COLO668 (cell line): Measurements from ENCODE around the gene RNF223.

Source experiments
- DNase-seq: peaks from one replicate; lab custom pipeline; 2025; ENCODE audit not compliant: unreplicated experiment; lab: John Stamatoyannopoulos, UW

Gene RNF223

DNA sequence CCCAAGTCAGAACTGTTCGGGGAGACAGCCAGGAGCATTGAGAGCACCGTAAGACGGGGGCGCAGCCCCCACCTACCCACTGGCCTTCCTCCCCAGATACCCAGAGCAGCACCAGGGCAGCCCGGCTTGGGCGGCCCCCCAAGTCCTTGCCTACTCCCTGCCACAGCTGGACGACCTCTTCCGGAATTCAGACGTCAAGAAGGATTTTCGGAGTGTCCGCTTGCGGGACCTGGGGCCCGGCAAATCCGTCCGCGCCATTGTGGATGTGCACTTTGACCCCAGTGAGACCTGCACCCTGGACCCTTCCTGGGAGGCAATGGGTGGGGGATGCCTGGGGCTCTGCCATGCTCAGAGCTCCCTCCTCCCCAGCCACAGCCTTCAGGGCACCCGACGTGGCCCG, 26.7 kb downstream of the RNF223 start:
- DNase-seq: no peak

DNA sequence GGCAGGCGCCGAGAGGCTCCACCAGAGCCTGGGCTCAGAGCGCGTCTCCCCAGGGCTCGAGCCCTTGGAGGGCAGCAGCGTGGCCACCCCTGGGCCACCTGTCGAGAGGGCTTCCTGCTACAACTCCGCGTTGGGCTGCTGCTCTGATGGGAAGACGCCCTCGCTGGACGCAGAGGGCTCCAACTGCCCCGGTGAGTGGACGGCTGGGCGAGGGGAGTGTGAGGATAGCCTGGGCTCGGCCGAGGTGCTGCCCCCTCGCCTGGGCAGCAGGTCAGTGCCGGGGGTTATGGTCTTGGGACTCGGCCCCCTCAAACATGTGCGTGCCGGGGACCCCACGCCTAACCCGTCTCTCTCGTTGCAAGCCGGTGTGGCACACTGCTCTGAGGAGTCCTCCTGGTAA, 27.3 kb downstream of the RNF223 start:
- DNase-seq: no peak

DNA sequence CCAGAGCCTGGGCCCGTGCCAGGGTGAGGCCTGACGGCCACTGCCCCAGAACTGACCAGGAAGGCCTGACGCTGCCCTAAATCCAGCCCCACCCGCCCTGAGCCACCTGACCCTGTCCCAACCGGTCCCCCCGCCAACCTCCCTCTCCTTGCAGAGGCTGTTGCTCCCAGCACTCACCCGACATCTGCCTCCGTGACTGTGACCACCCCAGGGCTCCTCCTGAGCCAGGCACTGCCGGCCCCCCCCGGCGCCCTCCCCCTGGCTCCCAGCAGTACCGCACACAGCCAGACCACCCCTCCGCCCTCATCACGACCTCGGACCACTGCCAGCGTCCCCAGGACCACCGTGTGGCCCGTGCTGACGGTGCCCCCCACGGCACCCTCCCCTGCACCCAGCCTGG, 27.9 kb downstream of the RNF223 start:
- no peak for DNase-seq

DNA sequence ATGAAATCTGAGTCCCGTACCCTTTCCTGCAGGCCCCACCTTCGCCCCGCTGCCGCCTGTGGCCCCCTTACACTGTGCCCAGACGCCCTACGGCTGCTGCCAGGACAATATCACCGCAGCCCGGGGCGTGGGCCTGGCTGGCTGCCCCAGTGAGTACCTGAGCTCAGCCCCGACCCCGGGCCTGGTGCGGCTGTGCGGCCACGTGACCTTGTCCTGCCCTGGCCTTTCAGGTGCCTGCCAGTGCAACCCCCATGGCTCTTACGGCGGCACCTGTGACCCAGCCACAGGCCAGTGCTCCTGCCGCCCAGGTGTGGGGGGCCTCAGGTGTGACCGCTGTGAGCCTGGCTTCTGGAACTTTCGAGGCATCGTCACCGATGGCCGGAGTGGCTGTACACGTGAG, 29.0 kb downstream of the RNF223 start:
- no peak for DNase-seq

DNA sequence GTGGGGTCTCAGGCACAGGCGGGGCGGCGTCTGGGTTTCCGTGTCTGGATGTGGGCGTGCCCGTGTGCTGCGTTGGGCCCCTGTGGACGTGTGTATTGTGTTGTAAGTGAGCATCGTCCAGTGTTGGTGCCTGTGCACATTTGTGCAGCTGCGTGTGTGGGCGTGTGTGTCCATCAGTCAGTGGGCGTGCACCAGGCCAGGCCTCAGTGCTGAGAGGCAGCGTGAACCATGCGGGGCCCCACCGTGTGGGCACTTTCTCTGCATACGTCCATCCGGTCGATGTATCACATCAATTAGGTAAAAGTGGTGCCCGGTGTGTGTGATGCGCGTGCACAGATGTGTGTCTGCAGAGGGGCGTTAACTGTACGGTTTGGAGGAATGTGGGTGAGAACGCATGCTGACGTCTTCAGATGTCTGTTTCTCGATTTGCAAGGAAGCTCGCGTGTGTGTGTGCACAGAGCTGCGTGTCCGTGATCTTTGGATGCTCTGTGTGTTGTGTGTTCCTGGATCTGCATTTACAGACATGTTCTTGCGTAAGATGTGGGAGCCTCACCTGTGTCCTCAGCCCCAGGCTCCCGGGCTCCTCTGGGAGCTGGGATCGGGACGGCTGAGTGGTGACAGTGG, 29.5 kb downstream of the RNF223 start:
- DNase-seq: no peak

DNA sequence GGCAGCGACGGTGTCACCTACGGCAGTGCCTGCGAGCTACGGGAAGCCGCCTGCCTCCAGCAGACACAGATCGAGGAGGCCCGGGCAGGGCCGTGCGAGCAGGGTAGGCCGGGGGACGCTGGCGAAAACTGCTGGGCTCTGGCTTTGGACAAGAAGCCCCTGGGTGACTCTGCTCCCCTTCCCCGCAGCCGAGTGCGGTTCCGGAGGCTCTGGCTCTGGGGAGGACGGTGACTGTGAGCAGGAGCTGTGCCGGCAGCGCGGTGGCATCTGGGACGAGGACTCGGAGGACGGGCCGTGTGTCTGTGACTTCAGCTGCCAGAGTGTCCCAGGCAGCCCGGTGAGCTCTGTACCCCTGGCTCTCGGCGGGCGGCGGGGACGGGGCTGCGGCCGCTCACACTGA, 30.2 kb downstream of the RNF223 start:
- no peak for DNase-seq

DNA sequence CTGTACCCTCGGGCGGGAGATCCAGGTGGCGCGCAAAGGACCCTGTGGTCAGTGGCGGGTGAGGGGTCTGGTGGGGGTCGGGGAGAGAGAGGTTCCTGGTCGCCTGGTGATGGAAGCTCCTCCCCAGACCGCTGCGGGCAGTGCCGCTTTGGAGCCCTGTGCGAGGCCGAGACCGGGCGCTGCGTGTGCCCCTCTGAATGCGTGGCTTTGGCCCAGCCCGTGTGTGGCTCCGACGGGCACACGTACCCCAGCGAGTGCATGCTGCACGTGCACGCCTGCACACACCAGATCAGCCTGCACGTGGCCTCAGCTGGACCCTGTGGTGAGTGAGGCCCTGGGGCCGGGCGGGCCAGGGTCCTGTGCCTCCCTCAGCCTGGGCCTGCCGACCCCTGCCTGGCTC, 30.7 kb downstream of the RNF223 start:
- DNase-seq: no peak

DNA sequence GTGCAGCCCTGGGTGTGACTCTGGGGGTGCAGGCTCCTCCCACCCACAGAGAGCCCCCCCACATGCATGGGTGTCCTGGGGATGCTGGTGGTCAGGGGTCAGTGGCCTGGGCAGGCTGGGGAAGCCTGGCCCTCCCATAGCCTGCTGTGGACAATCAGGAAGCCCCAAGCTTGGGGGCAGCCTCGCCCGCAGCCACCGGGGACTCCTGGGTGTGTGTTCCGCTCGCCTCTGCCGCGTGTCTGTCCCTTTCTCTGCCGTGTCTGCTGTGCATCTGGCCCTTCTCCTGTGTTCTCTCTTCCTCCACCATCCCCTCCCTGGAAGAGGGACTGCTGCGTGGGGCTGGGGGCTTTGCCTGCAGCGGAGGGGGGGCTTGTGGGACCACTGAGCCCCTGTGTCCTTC, 31.3 kb downstream of the RNF223 start:
- no peak for DNase-seq

DNA sequence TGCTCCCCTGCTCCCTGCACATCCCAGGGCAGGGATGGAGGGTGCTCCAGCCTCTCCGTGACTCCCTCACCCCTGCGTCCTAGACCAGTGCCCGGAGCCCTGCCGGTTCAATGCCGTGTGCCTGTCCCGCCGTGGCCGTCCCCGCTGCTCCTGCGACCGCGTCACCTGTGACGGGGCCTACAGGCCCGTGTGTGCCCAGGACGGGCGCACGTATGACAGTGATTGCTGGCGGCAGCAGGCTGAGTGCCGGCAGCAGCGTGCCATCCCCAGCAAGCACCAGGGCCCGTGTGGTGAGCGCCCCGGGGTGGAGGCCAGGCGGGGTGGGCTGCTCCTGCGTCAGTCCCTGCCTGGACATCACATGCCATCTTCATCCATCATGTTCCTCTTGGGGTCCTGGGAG, 32.2 kb downstream of the RNF223 start:
- no peak for DNase-seq

DNA sequence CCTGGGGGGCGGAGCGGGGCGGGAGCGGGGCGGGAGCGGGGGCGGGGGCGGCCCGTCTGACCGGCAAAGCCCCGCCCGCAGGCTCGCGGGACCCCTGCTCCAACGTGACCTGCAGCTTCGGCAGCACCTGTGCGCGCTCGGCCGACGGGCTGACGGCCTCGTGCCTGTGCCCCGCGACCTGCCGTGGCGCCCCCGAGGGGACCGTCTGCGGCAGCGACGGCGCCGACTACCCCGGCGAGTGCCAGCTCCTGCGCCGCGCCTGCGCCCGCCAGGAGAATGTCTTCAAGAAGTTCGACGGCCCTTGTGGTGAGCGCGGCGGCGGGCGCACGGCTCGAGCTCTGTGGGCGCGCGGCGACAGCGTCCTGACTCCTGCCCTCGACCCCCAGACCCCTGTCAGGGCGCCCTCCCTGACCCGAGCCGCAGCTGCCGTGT, 33.0 kb downstream of the RNF223 start:
- no peak for DNase-seq

DNA sequence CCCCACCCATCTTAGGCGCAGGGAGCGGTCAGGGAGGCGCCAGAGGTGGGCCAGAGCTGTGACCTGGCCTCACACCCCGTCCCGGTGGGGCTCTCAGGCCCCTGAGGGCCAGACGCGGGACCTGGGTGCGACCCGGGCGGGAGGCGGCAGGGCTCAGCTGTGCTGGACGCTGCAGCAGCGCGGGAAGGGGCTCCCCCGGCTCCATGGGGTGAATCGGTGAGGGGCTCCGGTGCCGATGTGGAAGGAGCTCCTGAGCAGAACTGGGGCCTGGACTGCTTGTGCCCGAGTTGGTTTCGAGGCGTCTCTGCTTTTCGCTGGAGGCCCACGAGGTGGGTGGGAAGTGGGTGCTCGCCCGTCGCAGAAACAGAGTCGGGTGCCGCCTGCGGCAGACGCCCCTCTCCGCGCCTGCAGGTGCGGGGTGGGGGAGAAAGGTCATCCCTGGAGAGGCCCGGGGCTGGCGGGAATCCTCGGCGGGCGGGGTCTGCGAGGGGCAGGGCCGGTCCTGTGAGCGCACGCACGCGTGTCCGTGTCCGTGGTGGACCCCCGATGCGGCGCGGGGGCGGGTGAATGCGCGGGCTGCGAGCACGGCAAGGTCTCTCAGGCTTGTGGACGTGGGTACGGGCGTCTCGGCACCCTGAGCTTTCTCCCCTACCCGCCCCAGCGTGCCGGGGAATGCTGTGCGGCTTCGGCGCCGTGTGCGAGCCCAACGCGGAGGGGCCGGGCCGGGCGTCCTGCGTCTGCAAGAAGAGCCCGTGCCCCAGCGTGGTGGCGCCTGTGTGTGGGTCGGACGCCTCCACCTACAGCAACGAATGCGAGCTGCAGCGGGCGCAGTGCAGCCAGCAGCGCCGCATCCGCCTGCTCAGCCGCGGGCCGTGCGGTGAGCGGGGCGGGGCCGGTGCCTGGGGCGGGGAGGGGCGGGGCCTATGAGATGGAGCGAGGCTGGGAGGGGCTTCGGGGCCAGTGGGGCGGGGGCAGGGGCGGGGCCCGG, 33.8 kb downstream of the RNF223 start:
- peak; percentile 80 for DNase-seq

DNA sequence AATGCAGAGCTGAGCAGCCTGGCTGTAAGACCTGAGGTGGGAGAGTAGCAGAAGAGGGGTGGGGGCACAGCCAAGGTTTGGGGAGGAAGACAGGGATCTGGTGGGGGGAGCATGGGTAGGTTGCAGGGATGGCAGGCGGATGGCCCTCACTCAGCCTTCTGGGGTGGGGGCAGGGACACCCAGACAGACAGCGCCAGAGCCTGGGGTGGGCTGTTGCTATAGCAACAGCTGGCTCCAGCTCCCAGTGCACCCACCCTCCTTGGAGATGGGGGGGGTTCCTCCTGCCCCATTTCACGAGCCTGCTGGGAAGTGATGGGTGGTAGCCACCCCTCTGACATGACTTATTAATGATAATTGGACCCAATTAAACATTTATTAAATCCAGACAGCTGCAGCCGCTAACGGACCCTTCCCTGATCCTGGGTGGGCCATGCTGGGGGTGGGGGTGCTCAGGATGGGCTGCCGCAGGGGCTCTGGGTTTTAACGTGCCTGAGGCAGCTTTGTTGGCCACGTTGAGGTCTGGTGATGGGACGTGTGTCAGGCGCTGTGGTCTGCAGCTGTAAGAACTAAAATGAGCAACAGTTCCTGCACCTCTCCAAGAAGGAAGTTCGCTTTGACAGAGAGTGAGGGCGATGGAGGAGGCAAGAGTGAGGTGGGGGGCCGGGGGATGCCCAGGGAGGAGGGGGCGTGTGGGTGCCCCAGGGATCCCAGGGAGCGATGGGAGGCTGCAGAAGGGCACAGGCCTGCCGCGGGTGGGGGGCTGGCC, 34.8 kb downstream of the RNF223 start:
- DNase-seq: no peak

DNA sequence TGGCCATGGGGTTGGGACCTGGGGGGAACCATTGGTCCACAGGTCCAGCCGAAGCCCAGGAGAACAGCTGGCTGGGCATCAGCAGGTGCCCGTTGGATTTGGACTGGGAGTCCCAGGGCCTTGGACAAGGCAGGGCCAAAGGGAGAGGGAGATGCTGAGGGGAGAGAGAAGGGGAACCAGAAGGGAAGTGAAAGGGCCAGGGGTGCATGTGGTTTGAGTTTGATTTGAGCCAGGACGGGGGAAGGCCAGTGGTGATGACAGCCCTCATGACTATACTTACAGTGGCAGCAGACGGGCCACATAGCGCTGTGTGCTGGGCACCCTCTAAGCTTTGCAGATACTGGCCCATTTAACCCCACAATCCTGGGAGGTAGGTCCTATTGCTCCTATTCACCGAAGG, 35.4 kb downstream of the RNF223 start:
- no peak for DNase-seq

DNA sequence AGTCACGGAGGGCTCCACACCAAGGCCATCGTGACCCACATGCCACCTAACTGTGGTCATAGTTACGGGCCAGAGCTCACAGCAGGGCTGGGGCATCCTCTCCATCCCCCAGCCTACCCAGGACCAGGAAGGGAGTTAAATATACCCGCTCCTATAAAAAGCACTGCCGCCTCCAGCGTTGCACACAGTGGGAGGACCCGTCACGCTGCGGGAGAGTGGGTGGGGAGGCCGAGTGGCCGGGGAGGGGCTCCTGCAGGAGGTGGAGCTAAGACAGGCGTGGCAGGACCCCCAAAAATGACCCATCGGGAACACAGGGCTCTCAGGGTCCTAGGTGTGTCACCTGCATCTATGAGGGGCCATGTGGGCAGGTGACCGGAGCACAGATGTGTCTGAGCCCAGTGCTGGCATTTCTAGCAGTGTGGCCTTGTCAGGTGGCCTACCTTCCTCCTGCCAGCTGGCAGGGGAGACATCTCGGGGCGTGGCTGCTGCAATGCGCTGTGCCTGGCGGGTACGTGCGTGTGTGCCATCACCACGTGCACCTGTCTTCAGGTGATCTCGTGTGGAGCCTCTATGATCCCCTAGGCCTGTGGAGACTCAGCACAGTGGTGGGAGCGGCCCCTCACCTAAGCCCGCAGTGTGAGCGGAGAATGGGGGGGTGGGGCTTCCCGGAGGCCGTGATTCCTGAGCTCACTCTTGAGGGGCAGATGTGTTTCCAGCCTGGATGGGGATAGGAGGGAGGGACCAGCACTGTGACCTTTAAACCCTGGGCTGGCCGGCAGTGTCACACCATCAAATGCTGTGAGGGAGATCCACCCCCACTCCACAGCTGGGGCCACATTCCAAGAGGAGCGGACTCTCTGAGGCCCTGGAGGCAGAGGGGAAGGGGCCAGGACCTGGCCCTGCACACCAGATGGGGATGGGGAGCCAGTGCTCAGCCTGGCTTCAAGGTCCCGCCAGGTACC, 36.5 kb downstream of the RNF223 start:
- peak; percentile 70 for DNase-seq

DNA sequence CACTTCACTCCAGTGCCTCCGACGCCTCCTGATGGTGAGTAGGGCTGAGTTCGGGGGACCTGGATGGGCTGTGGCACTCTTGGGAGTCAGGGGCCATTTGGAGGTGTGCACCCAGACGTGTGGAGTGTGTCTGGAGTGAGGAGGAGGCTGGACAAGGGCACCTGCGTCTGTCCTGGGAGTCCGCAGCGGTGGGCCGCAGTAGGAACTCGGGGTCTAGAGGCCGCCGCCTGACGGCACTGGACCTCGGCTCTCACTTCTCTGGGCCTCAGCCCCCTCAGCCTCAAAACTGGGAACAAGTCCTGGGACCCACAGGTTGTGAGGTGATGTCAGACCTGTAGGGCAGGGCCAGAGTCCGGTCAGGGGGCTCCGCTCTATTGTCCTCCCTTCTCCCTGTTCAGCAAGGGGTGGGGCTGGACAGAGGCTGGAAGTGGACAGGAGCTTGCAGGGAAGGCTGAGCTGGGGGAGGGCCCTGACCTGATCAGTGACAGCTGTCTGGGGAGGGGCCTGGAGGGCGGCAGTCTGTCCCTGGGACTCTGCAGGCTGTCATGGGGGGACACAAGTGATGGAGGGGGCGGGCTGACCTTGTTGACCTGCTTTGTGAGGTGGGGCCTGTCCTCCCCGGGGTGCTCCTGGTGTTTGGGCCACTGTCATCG, 38.7 kb downstream of the RNF223 start:
- no peak for DNase-seq

DNA sequence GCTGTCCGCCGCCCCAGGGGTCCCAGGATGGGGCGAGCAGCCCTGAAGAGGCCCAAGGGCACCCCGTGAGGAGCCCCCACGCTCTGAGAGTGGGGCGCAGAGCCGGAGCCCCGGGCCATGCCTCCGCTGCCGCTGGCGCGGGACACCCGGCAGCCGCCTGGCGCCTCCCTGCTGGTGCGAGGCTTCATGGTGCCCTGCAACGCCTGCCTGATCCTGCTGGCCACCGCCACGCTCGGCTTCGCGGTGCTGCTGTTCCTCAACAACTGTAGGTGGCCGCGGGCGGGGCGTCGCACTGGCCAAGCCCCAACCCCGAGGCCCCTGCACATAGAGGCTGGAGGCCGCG, 39.7 kb downstream of the RNF223 start:
- peak; percentile 52 for DNase-seq

DNA sequence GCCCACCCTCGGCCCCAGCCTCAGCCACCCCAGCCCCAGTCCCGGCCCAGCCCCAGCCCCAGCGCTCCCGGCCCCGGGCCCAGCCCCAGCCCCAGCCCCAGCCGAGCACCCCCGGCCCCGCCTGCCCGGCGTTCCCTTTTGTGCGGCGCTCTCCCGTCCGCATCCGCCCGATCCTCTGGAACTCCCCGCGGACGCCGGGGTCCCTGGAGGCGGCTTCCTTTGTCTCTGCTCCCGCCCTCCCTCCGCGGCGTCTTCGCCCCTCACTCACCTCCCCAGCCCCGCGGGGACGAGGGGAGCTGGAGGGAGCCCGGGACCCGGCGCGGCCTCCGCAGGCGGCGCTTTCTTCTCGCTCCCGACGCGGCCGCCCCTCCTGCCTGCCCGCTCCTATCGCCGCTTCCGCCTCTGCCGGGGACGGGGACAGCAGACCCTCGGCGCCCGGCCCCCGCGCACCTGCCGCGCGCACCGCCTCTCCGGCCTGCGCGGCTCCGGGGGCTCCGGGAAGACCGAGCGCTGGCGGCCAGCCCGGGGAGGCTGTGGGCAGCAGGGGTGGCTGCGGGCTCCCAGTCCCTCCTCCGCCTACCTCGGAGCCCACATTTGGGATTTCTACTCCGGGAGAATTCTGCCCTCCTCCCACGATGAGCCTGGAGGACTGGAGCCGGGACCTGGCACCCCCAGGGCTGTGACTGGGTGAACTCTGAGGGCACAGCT, 40.2 kb downstream of the RNF223 start:
- peak; percentile 72 for DNase-seq

DNA sequence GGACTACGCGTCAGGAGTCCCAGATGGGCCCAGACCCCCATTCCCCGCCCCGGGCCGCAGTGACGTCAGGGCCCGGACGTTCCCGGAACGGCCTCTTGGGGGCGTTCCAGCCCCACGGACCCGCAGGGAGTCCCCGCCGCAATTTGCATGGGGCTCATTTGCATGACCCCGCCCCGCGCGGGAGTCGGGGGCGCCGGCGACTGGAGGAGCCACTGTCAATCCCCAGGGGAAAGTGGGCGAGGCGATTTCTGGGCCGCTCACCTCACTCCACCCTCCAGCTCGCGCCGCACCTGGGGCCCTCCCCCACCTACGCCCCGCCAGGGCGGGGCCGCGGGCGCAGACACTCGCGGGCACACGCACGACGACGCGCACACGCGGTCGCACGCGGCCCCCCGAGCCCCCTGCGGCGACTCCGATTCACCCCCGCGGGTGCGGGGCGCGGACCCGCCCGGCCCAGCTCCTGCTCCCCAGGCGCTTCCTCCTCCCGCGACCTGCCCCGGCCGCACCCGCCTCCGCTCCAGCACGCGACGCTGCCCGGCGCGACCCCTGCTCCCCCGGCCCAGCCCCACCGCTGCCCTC, 41.0 kb downstream of the RNF223 start:
- peak; percentile 99 for DNase-seq

DNA sequence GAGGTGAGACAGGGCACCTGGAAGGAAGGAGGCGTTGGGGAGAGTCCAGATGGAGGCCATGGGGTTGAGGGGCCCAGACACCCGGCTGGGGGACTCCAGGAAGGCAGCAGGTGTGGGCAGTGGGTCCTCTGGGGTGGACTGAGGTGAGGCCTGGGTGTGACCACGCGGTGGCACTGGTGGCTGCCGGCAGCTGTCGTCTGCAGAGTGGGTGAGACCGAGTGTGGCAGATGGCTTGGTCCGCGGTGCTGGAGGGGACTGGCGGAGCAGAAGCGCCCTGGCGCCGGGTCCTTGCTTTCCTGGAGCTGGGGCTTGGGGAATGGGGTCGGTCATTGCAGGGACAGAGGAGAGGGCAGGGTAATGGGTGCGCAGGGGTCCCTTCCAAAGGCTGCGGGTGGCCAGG, 41.7 kb downstream of the RNF223 start:
- peak; percentile 87 for DNase-seq
